HG03139 (cell line): ENCODE data around the gene KSR2.

ENCODE experiments used
- ATAC-seq: cut with Tn5 transposase; IDR thresholded peaks from one replicate; pipeline ENCODE4 v1.9.1; 2021; ENCODE audit not compliant: unreplicated experiment

The KSR2 gene

DNA sequence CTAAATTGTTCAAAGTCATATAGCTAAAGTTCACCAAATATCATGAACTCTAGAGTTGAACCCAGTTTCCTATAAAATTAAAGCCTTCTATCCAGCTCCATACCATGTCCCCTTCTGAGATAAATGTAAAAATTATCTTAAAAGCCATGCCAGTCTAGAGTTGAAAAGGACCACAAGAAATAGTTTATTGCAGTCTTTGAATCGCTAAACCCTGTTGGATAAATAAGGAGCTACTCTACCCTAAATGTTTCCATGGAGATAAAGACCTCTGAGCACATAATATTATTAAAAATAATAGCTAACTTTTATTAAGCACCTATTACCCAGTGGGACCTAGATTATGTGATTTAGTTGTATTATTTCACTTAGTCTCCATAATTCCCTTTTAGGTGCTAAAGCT is 379.8 kb downstream of the KSR2 start:
- ATAC-seq, result no peak

DNA sequence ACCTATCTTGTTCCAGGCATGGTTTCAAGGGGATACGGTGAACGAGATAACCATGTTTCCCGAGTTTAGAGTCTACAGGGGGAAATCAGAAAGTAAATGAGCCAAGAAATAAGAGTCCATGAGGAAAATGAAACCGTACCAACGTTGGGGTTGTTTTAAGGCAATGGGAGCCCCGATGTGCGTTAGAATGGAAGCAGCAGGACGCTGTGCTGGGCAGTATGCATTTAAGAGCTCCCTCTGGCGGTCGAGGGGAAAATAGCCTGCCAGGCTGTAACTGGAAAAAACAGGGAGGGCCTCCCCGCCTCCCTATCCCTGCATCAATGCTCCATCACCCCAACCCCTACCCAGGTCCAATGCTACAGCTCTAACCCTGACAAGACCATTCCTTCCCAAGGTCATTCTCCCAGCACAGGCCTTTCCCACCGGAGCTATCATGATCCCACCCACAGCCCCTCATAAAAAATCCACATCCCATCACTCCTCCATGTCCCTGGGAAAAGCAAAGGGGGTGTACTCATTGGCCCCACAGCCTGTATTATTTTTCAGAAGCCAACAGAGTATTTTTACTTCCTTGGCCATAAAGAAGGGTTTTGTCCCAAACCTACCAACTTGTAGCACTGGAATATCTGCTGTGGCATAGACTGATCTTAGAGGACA is 381.0 kb downstream of the KSR2 start:
- no peak for ATAC-seq

DNA sequence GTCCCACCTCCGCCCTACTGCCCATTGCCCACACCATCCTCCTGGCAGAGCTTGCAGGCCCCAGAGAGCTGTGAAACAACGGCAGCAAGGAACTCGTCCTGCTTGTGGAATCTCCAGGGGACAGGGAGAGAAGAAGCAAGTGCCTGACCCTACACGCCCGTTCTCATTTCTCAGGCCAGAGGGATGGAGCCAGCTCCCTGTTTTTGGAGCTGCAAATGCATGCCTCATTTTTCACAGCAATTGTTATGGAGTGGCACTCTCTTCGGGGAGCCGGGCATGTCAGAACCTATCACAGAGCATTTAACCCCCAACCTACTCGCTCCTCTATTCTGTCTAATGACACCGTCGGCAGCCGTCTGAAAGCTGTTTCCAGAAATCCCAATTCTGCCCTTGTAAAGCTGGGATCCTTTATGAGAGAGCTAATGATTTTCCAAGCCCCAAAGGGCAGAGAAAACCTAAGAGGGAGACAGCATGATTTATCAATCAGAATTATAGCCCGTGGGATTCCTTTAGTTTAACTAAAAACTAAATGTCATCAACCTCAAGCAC is 385.0 kb downstream of the KSR2 start:
- ATAC-seq, result no peak

DNA sequence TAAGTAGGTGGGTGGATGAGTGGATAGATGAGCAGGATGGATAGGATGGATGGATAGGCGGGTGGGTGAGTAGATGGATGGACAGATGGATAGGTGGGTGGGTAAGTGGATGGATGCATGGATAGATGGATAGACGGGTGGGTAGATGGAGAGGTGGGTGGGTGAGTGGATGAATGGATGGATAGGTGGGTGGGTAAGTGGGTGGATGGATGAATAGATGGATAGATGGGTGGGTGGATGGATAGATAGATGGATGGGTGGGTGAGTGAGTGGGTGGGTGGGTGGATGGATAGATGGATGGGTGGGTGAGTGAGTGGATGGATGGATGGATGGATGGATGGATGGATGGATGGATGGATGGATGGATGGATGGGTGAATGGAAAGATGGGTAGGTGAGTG is 385.7 kb downstream of the KSR2 start:
- no peak for ATAC-seq

DNA sequence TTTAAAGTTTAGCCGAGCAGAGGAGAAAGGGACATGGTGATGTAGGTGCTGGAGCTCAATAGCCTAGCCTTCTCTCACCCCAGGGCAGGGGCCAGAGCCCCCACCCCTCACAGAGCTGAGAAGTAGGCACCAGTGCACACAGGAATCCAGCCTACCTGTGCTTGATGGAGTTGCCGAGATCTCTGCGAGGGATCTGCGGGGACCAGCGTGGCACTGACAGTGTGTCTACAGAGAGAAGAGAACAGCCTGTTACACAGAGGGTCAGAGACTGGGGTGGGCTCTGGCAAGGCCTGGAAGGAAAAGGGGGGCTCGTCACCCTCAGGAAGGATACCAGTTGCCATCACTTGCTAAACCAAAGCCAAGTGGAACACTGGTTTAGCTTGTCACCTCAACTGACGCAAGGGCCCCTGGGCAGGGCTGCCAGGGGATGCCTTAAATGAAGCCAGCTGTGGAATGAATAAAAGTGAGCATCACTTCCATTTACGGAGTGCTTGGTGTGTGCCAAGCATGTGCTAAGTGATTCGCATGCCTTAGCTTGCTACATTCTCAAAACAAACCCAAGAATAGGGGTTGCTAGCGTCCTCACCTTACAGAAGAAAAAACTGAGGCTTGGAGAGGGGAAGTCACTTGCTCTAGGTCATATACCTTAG is 386.5 kb downstream of the KSR2 start:
- no peak for ATAC-seq

DNA sequence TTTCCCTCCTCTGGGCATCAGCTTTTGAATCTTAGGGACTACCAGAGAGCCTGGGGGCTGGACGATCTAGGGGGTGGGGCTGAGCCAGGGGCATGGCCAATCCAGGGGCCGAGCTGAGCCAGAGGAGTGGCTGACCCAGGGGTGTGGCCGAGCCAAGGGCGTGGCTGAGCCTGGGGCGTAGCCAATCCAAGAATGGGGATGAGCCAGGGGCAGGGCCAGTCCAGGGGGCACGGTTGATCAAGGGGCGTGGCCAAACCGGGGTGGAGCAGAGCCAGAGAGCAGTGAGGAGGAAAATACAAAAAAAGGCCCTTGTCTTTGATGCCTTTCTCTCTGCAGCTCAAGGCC is 388.1 kb downstream of the KSR2 start:
- ATAC-seq, result no peak

DNA sequence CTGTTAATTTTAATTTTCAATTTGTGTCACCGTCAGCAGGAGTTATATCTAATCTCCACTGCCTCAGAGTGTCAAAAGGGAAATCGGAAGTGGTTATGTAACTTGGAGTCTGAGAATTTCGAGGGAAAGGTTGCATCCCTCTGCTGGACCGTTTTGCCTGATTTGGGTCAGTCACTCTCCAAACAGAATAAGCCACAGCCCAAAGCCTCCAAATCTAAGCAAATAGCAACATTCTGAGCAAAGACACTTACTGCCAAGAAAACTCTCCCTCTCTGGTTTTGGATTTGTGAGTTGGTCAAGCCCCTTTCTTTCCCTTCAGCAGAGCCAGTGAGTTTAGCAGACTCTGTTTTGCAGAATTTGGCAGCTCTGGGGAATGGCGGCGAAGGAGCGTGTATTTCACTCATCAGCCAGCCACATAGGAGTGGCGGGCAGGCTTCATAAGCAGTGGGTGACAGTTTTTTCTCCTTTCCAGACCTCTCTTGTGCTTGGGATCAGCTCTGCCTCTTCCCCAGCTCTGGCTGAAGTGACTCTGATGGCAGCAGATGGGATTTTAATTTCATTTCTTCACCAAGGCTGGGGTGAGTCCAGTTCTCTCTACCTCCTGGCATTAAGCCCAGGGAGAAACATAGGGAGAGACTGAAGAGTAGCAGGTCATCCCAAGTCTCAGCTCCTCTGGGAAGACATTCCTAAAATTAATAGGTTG is 388.6 kb downstream of the KSR2 start:
- ATAC-seq, result no peak

DNA sequence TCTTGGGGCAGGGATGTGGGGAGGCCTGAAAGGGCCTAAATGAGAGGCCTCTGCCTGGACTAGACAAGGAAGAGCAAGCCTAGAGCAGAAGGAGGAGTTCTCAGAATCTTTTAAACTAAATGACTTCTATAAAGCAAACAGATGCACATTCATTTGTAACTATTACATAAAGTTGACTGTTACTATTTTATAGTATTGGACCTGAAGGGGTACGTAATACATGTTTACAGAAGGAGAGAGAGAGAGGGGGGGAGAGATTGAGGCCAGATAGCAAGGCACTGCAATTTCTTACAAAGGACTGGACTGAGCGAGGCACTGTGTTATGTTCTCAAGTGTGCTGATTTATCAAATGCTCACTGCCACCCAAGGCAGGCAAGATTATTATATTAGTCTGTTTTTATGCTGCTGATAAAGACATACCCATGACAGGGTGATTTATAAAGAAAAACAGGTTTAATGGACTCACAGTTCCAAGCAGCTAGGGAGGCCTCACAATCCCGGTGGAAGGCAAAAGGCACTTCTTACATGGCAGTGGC is 391.6 kb downstream of the KSR2 start:
- no peak for ATAC-seq

DNA sequence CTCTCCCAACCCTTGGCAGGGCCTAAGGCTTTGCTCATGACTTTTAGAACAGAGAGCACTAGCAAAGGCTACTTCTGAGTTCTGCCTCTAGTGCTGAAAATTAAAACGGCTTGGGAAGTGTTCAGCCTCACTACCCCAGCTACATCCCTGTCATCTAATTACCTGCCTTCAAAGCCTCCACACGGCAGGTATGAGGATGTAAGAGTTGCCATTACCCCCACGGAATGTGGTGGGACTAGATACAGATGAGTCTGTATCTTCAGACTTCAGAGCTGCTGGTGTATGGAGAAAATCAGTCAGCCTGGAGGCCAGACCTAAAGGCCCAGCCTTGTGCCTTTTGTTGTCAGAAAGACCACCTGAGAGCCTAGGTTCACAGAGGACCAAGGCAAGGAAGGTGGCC is 392.7 kb downstream of the KSR2 start:
- no peak for ATAC-seq

DNA sequence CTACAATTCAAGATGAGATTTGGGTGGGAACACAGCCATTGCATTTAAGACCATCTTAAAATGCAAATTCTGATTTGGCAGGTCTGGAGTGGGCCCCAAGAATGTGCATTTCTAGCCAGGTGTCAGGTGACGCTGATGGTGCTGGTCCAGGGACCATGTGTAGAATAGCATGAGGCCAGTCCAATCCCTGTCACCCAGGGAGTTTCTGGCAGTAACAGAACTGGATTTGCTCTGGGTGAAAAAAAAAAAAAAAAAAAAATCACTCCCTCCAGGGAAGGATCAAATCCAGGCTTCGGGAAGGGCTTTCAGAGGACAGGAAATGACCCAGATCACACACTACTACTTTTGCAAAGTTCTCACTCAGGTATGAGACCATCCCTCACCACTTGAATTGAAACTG is 394.1 kb downstream of the KSR2 start:
- no peak for ATAC-seq

DNA sequence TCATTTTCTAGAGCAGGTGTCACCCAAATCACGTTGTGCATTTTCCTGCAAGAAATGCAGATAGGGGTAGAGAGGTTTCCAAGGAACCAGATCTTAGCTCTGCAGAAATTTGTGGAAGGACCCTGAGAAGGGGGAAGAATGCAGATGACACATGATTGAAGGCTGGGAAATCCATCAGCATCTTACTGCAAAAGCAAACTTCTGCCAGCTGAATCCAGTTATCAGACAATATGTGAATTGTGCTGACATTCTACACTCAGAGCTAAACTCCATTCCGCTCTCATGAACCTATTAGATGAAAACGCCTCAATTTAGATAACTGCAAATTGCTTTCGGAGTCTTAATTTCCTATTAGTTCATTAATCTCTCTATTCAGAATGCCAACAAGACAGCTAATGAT is 396.0 kb downstream of the KSR2 start:
- no peak for ATAC-seq

DNA sequence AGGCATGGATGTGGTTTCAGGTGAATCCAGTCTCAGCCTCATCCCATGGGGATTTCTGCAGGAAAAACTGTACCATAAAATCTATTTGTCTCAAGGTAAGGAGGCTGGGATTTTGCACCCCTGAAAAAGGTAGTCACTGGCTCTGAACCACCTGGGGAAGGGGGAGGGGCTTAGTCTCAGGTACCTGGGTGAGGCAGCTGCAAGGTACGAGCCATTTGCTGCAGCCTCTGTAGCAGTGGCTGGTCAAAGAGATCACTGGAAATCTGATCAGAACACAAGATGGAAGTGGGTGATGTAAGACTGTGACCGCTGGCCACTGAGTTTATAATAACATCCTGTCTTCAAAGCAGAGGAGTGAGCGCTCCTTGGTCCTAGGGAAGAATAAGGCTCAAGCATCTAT is 397.5 kb downstream of the KSR2 start:
- no peak for ATAC-seq

DNA sequence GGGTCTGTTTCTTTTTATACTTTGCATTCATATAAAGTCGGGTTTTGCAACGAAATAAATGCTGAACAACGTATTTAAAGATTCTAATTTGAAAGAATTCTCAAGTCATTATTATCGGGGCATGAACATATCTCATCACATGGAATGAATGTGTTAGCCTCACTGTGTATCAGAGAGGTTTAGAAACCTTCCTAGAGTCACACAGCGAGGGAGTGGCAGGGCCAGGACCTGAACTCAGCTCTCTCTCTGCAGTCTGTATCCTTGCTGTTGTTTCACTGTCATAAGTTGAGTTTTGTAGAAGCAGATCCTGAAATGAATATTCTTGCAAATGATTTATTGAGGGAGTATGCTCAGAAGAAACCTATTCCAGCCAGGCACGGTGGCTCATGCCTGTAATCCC is 398.2 kb downstream of the KSR2 start:
- ATAC-seq, result no peak

DNA sequence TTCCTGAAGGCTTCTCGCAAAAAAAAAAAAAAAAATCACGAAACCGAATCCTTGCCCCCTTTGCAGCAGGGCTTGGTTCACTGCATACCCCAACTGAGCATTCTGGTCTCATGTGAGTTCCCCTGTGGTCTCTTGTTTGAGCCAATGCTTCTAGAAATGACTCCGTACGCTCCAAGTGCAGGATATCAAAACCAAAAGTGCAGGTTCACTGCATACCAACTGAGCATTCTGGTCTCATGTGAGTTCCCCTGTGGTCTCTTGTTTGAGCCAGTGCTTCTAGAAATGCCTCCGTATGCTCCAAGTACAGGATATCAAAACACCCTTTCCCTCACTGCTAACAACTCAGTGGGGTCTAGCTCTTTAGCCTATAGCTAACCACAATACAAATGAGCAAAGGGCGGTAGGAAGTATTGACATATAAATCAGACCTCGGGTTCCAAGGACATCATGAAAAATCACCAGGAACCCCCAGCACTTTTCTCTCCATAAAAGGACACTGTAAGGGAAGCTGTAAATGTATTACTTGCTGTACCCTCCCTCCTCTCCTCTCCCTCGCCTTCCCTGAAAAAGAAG is 401.1 kb downstream of the KSR2 start:
- no peak for ATAC-seq

DNA sequence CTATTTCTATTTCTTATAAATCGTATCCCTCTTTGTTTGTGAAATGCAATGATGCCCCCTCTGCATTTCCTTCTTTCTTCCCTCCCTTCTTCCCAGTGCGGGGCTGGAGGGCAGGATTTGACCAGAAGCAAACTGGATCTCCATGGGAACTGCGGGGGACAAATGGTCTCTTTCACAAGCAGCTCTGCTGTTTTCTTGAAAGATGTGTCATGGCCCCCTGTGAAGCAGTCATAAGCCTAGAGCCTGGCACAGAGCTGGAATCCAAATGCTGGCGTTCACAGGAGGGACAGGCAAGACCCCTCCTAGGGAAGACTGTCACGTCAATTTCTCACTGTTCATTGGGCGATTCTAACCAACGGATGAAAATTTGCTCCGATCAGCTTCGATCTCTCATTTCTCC is 403.9 kb downstream of the KSR2 start:
- no peak for ATAC-seq

DNA sequence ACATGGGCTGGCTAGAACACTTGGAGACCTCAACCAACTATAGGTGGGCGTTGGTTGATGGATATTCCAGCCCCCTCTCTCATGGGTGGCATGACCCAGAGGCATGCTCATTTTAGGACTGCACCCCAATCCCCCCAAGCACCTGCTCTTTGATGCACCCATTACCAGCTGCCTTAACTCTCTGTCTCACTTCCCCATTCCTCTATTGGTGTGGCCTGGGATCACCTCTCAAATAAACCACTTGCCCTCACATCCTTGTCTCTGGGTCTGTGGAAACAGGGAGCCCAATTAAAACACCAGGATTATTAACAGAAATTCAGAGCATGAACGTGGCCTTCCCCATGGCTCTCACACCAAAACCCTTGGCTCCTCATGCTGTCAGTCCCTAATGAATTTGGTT is 405.1 kb downstream of the KSR2 start:
- ATAC-seq, result no peak

DNA sequence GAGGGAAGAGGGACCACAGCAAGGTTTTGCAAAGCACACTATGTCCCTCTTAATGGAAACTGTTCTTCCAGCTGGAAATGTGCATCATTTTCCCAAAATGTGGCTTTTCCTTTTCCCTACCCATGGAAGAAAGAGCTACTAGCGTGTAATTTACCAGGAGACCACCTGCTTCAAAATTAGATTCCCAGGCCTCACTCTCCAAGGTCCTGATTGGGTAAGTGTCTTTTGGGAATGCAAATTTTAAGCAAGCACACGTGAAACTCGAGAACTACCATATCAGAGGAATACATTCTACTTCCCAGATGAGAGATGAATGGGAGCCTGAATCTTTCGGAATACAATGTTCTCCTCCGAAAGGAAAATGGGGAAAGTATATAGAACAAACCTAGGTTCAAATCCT is 405.8 kb downstream of the KSR2 start:
- no peak for ATAC-seq

DNA sequence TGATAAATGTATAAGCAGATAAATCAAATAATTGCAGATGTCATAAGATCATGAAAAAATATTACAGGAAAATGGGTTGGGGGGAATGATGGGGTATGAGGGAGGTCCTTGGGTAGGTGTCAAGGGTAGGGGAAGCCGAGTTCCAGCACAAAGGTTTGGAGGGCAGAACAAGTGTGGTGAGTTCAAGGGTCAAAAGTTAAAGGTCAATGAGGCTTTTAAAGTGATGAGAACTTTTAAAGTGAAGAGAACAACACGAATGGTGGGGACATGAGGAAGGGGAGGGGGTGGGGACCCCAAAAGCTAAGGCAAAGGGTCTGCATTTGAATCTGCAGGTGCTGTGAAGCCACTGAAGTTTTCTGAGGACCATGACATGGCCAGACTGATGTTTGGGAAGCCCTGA is 406.8 kb downstream of the KSR2 start:
- no peak for ATAC-seq

DNA sequence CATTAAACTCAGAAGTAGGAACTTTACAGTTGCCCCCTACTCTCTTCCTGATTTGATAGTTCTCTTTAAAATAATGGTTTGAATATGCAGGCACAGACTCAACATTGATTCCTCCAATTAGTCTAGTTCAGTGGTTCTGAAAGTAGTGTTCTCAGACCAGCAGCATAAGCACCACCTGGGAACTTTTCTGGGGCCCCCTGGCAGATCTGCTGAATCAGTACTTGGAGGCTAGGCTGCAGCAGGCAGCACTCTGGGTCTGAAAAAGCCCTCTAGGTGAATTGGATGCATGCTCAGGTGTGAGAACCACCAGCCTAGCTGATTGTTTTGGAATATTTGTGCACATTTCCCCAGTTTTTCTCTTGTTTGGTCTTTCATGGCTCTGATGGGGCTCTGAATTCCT is 408.8 kb downstream of the KSR2 start:
- no peak for ATAC-seq

DNA sequence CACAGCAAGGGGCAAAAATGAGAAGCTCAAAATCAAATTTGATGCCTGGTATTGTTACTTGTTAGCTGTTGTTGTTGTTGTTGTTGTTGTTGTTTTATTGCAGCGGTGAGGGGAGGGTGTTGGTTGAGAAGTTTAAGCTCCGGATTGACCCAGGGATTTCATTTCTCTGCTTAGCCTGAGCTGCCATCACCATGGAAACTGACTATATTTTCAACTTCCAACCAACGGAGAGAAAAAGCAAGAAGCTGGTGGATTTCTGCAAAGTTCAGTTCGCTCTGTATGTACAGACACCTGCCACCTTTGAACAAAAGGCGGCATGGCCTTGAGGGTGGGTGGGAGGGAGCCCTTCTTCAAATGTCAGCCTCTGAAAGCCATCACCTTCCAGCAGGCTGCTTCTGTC is 412.9 kb downstream of the KSR2 start:
- no peak for ATAC-seq

DNA sequence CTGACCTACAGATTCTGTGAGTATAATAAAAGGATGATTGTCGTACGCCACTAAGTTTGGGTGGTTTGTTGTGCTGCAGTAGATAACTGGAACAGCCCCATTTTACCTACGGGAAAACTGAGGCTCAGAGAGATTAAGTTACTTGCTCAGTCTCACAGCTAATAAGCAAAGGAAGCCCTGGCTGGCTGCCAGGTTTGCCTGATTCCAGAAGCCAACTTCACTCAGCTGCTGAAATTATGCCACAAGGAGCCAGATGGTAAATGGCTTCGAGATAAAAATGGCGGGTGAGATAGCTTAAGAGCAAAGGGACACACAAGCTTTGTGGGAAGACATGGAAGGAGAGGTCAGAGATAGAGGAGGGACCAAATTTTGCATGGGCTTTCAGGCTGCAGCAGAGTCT is 415.8 kb downstream of the KSR2 start:
- ATAC-seq, result no peak

DNA sequence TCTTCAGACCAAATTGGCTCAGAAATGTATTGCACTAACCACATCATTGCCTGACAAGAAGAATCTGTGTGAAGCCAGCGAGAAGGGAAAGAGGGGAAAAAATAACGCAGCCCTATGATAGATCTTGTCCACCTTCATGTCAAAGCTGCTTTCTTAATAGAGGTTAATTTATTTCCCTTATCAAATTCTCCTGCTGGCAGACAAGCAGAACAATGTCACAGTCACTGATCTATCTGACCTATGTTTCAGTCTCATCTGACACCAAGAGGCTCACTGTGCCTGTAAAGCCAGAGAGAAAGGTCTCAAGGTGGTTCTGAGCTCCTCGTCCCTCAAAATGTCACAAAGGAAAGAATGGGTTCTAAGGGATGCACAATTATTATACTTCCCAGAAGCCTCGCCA is 417.1 kb downstream of the KSR2 start:
- ATAC-seq, result no peak
